Hepatocyte (in vitro differentiated cells): Measurements from ENCODE around the gene ZFR2. TPM values are rescaled to one million over a fixed set of nuclear protein-coding genes. Genes with fewer than 3 reads are reported as not detected.

Experiments used
- DNase-seq: peaks from one replicate; pipeline ENCODE4 v3.0.0-alpha.2; 2016; ENCODE audit warnings: low spot score
- H2AFZ ChIP-seq: fragments of 200-600 bp; sonication (generic); 2 replicates; pipeline ENCODE4 v1.6.0; 2016; ENCODE audit warnings: antibody characterized with exemption, mild to moderate bottlenecking
- H3K27ac ChIP-seq: fragments of 200-600 bp; sonication (generic); 2 replicates; pipeline ENCODE4 v1.5.1; 2016; ENCODE audit warnings: mild to moderate bottlenecking
- H3K27me3 ChIP-seq: fragments of 200-600 bp; sonication (generic); 2 replicates; pipeline ENCODE4 v1.6.1; 2016
- H3K36me3 ChIP-seq: fragments of 200-600 bp; sonication (generic); replicated peaks from 2 replicates; pipeline ENCODE4 v1.5.1; 2016; ENCODE audit warnings: low read depth; ENCODE audit not compliant: insufficient read depth
- H3K4me1 ChIP-seq: fragments of 200-600 bp; sonication (generic); 2 replicates; pipeline ENCODE4 v1.5.1; 2016; ENCODE audit warnings: mild to moderate bottlenecking, moderate library complexity; ENCODE audit not compliant: insufficient read depth
- H3K4me2 ChIP-seq: fragments of 200-600 bp; sonication (generic); 2 replicates; pipeline ENCODE4 v1.6.0; 2016
- H3K4me3 ChIP-seq: fragments of 200-600 bp; sonication (generic); 2 replicates; pipeline ENCODE4 v1.5.1; 2016; ENCODE audit warnings: mild to moderate bottlenecking
- H3K79me2 ChIP-seq: fragments of 200-600 bp; sonication (generic); 2 replicates; pipeline ENCODE4 v1.6.0; 2017; ENCODE audit warnings: mild to moderate bottlenecking
- H3K9me2 ChIP-seq: fragments of 200-600 bp; sonication (generic); replicated peaks from 2 replicates; pipeline ENCODE4 v1.6.0; 2017; ENCODE audit warnings: mild to moderate bottlenecking; ENCODE audit not compliant: insufficient read depth
- H3K9me3 ChIP-seq: fragments of 200-600 bp; sonication (generic); 2 replicates; pipeline ENCODE4 v1.5.1; 2016; ENCODE audit warnings: low read depth, mild to moderate bottlenecking
- H4K20me1 ChIP-seq: fragments of 200-600 bp; sonication (generic); 2 replicates; pipeline ENCODE4 v1.6.0; 2016; ENCODE audit warnings: mild to moderate bottlenecking; ENCODE audit not compliant: insufficient read depth, poor library complexity, severe bottlenecking
- EZH2 ChIP-seq: fragments of 200-600 bp; sonication (generic); IDR thresholded peaks from 2 replicates; pipeline ENCODE4 v1.6.1; 2016; ENCODE audit warnings: antibody characterized with exemption, mild to moderate bottlenecking, borderline replicate concordance
- EZH2phosphoT487 ChIP-seq: fragments of 200-600 bp; sonication (generic); IDR thresholded peaks from one replicate; pipeline ENCODE4 v1.6.1; 2018; ENCODE audit warnings: antibody characterized with exemption, mild to moderate bottlenecking, low read depth, moderate library complexity; ENCODE audit not compliant: unreplicated experiment, severe bottlenecking
- WGBS: methylation state at CpG from one replicate; pipeline ENCODE4 v1.1.6; 2016; ENCODE audit warnings: low lambda C conversion rate; ENCODE audit errors: missing lambda C conversion rate; 5-methylcytosine and 5-hydroxymethylcytosine counted together
- polyA plus RNA-seq: library from polyadenylated mRNA; unstranded; fragments of >200 nt; fragmentation: Nextera tagmentation; extraction: Ambion mirVana; gene quantifications from 2 replicates; pipeline ENCODE4 v1.2.1, GENCODE V29; 2016
- total RNA-seq: library from RNA; depleted of rRNA; stranded (reverse); fragments of >200 nt; gene quantifications from 2 replicates; pipeline ENCODE4 v1.2.3, GENCODE V29; 2014
- TF ChIP-seq, protein P1 (sequence below): fragments of 200-600 bp; sonication (generic); IDR thresholded peaks from 2 replicates; pipeline ENCODE4 v1.5.1; 2016; ENCODE audit warnings: antibody characterized with exemption, mild to moderate bottlenecking; ENCODE audit not compliant: poor library complexity

ZFR2 gene
- total and polyA plus RNA-seq, 2 experiments from 2014 or later = 0.97 to 1.7 TPM

DNA sequence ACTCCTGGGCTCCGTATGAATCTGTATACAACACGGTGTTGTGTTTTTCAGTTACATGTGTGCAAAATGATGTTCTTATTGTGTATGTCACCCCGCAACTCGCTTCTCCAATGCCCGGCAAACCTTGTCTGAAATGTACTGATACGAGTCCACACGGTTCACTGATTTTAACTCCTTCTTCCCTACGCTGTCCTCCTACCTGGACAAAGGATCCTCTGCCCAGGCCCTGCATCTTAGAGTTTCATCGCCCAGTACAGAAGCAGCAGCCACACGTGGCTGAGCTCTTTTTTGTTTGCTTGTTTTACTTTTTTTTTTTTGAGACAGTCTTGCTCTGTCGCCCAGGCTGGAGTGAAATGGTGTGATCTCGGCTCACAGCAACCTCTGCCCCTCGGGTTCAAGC lies 28.9 kb downstream of the ZFR2 start:
- TF ChIP-seq EZH2phosphoT487 (no peak), EZH2 (no peak)
- TF ChIP-seq, protein P1, sequence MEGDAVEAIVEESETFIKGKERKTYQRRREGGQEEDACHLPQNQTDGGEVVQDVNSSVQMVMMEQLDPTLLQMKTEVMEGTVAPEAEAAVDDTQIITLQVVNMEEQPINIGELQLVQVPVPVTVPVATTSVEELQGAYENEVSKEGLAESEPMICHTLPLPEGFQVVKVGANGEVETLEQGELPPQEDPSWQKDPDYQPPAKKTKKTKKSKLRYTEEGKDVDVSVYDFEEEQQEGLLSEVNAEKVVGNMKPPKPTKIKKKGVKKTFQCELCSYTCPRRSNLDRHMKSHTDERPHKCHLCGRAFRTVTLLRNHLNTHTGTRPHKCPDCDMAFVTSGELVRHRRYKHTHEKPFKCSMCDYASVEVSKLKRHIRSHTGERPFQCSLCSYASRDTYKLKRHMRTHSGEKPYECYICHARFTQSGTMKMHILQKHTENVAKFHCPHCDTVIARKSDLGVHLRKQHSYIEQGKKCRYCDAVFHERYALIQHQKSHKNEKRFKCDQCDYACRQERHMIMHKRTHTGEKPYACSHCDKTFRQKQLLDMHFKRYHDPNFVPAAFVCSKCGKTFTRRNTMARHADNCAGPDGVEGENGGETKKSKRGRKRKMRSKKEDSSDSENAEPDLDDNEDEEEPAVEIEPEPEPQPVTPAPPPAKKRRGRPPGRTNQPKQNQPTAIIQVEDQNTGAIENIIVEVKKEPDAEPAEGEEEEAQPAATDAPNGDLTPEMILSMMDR = no peak
- Histone ChIP-seq H4K20me1 (no peaks in the 10 kb centered on the region), H3K36me3 (no peaks in the 10 kb centered on the region), H3K4me3 (no peak overlapping the region), H3K27ac (no peak overlapping the region), H3K9me2 (no peaks in the 10 kb centered on the region), H3K27me3 (no peaks in the 10 kb centered on the region), H3K9me3 (no peaks in the 10 kb centered on the region), H3K4me1 (no peaks in the 10 kb centered on the region), H2AFZ (no peak overlapping the region), H3K4me2 (no peak overlapping the region), H3K79me2 (no peaks in the 10 kb centered on the region)
- WGBS = 83% methylated on average over 13 of the region's 13 CpGs
- DNase-seq = no peak

- Histone ChIP-seq H3K36me3 (no peaks in the 10 kb centered on the region), H2AFZ (no peak overlapping the region), H3K27ac (no peak overlapping the region), H3K27me3 (no peaks in the 10 kb centered on the region), H3K79me2 (no peaks in the 10 kb centered on the region), H3K4me2 (no peak overlapping the region), H3K9me3 (no peaks in the 10 kb centered on the region), H4K20me1 (no peaks in the 10 kb centered on the region), H3K4me1 (no peaks in the 10 kb centered on the region), H3K4me3 (no peak overlapping the region), H3K9me2 (no peaks in the 10 kb centered on the region)
- TF ChIP-seq, protein P1 = no peak
- TF ChIP-seq EZH2phosphoT487 (no peak), EZH2 (no peak)
- WGBS = 85% methylated on average over 13 of the region's 13 CpGs
- no peak for DNase-seq
These were observed 30.2 kb downstream of the ZFR2 start for GRCh38 chr19:3838661-3839060.

DNA sequence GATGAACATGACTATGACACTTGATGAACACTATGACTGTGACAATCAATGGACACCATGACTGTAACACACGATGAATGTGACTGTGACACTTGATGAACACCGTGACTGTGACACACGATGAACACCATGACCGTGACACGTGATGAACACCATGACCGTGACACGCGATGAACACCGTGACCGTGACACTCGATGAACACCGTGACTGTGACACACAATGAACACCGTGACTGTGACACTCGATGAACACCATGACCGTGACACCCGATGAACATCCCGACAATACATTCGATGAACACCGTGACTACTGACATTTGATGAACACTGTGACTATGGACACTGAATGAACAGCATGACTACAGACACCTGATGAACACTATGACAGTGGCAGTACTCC lies 30.9 kb downstream of the ZFR2 start:
- 99% methylated on average over 19 of the region's 19 CpGs for WGBS
- no peaks in the 10 kb centered on the region for H3K36me3 ChIP-seq
- TF ChIP-seq EZH2 = no peak
- TF ChIP-seq, protein P1 = no peak
- TF ChIP-seq EZH2phosphoT487 = no peak
- H3K4me2 ChIP-seq = no peak overlapping the region
- H3K27me3 ChIP-seq = no peaks in the 10 kb centered on the region
- H3K27ac ChIP-seq = no peak overlapping the region
- no peak overlapping the region for H3K4me3 ChIP-seq
- no peaks in the 10 kb centered on the region for H4K20me1 ChIP-seq
- DNase-seq = no peak
- H3K4me1 ChIP-seq = no peaks in the 10 kb centered on the region
- no peaks in the 10 kb centered on the region for H3K9me2 ChIP-seq
- no peak overlapping the region for H2AFZ ChIP-seq
- H3K9me3 ChIP-seq = no peaks in the 10 kb centered on the region
- no peaks in the 10 kb centered on the region for H3K79me2 ChIP-seq

- Histone ChIP-seq H3K79me2 (no peaks in the 10 kb centered on the region), H3K27ac (no peak overlapping the region), H3K9me2 (no peaks in the 10 kb centered on the region), H3K4me2 (no peak overlapping the region), H3K9me3 (no peaks in the 10 kb centered on the region), H3K27me3 (no peaks in the 10 kb centered on the region), H3K36me3 (no peaks in the 10 kb centered on the region), H2AFZ (no peak overlapping the region), H3K4me1 (no peaks in the 10 kb centered on the region), H3K4me3 (no peak overlapping the region), H4K20me1 (no peaks in the 10 kb centered on the region)
- no peak for DNase-seq
- 99% methylated on average over 17 of the region's 17 CpGs for whole genome bisulfite sequencing
- no peak for TF ChIP-seq EZH2phosphoT487
- TF ChIP-seq EZH2 = no peak
- TF ChIP-seq, protein P1 = no peak
These were observed 31.5 kb downstream of the ZFR2 start for GRCh38 chr19:3837332-3837731.
